ENCODE results near the gene SLC18A3. TPM values are rescaled to one million over a fixed set of nuclear protein-coding genes. Genes with fewer than 3 reads are reported as not detected.

SLC18A3 gene
- total and polyA plus RNA-seq, 2 experiments from 2014 or later, result 0.16 TPM; not detected in 1

- TF ChIP-seq REST (IDR thresholded peaks at IDR 0.05; ENCODE audit: unreplicated experiment) (no peak), EZH2phosphoT487 (IDR thresholded peaks at IDR 0.05; ENCODE audit: unreplicated experiment) (no peak), ZNF114 (CRISPR knock-in tag; IDR thresholded peaks at IDR 0.05) (no peak)
Observed at GRCh38 chr10:49597426-49598163, 12.5 kb upstream of the SLC18A3 start (continued).

- H2AFZ ChIP-seq, result no peak overlapping the region
- H3K9me2 ChIP-seq (ENCODE audit: insufficient read depth), result no peaks in the 10 kb centered on the region
- Mint-ChIP-seq H3K4me1 (peaks cover 13% of the 10 kb centered on the region), H3K27ac (no peak overlapping the region), H3K9me3 (no peaks in the 10 kb centered on the region), H3K36me3 (ENCODE audit: low read depth) (no peaks in the 10 kb centered on the region), H3K4me3 (no peak overlapping the region), H3K27me3 (ENCODE audit: insufficient read depth, low read depth, poor library complexity) (peaks cover 29% of the 10 kb centered on the region)
- H3K27me3 ChIP-seq (ENCODE audit: insufficient read depth), result peaks cover 8% of the 10 kb centered on the region
- H3K27ac ChIP-seq (ENCODE audit: low read depth), result no peak overlapping the region
- H3K4me1 ChIP-seq (ENCODE audit: insufficient read depth), result no peaks in the 10 kb centered on the region; the same call in 1 of the 2 replicates
- DNase-seq (ENCODE audit: low spot score), result no peak
- H3K4me2 ChIP-seq, result no peak overlapping the region
- no peaks in the 10 kb centered on the region for H3F3A ChIP-seq (replicated peaks; ENCODE audit: low read depth)
- H4K20me1 ChIP-seq (replicated peaks; ENCODE audit: insufficient read depth), result no peaks in the 10 kb centered on the region; the same call in 1 of the 2 replicates
- no peak overlapping the region for H3K4me3 ChIP-seq
- no peaks in the 10 kb centered on the region for H3K36me3 ChIP-seq (ENCODE audit: insufficient read depth)
- H3K79me2 ChIP-seq (replicated peaks; ENCODE audit: insufficient read depth), result no peaks in the 10 kb centered on the region
- no peak for ATAC-seq
- TF ChIP-seq NANOG (IDR thresholded peaks at IDR 0.05; ENCODE audit: borderline replicate concordance), result no peak
- no peak for TF ChIP-seq STAT1 (IDR thresholded peaks at IDR 0.05; ENCODE audit: unreplicated experiment)
- TF ChIP-seq ETS1 (IDR thresholded peaks at IDR 0.05), result no peak
- TF ChIP-seq CTCF (conservative IDR thresholded peaks at IDR 0.05; ENCODE audit: low read depth in 2 of 2), result no peak
- no peak for TF ChIP-seq EZH2 (IDR thresholded peaks at IDR 0.05; ENCODE audit: low read depth, unreplicated experiment)
- no peak for TF ChIP-seq ZNF114 (CRISPR knock-in tag; IDR thresholded peaks at IDR 0.05)
- TF ChIP-seq ZNF462 (CRISPR knock-in tag; IDR thresholded peaks at IDR 0.05), result no peak
- no peak for TF ChIP-seq CREB1 (CRISPR knock-in tag; IDR thresholded peaks at IDR 0.05; ENCODE audit: low read depth)
- no peak for TF ChIP-seq ZNF331 (CRISPR knock-in tag; IDR thresholded peaks at IDR 0.05; ENCODE audit: low read depth)
Observed at GRCh38 chr10:49598164-49598856, 11.8 kb upstream of the SLC18A3 start.

Measured in GM23338 (cell line).